Measurements from ENCODE around the gene SLC25A30.
"Not testable (repeated sequence)": the region's sequence is repeated elsewhere in the genome, so short reads cannot be mapped to it uniquely, and the experiment has no call there.

SLC25A30 gene

DNA sequence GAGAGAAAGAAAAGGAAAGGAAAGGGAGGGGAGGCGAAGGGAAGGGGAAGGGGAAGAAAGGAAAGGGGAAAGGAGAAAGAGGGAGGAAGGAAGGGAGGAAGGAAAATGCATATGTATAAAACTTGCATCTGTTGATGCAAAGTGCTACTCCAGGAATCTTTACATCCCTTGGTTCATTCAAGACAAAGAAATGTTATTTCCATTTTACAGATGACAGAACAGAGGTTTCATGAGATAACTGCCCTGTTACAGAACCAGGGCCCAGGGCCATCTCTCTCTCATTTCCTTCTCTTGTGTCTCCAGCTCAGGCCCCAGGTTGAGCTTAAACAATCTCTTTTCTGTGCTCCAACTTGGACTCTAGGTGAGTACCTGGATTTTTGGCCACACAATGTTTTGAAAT is 1.8 kb upstream of the SLC25A30 start:
- Histone ChIP-seq H3K4me2 (ENCODE audit: insufficient read depth, low read length) (no peak overlapping the region), H2AFZ (ENCODE audit: low read depth, low read length) (no peak overlapping the region), H3K79me2 (ENCODE audit: insufficient read depth, low read length) (peaks cover under 1% of the 10 kb centered on the region; the same call in 1 of the 2 replicates), H3K9ac (ENCODE audit: low read depth, low read length) (no peak overlapping the region), H3K9me3 (ENCODE audit: insufficient read depth, low read length, severe bottlenecking) (no peaks in the 10 kb centered on the region), H3K4me1 (ENCODE audit: insufficient read depth, low read length) (peaks cover 30% of the 10 kb centered on the region), H3K36me3 (ENCODE audit: insufficient read depth, low read length) (no peaks in the 10 kb centered on the region), H3K27ac (ENCODE audit: low read length) (no peak overlapping the region), H3K27me3 (ENCODE audit: insufficient read depth, low read length, poor library complexity) (peaks cover 5% of the 10 kb centered on the region), H3K4me3 (ENCODE audit: low read depth in 1 of 2, low read length in 2 of 2) (no peak overlapping the region), H4K20me1 (ENCODE audit: insufficient read depth, low read length) (no peaks in the 10 kb centered on the region)
- ATAC-seq (ENCODE audit: insufficient read depth, low read depth) (no peak), DNase-seq (no peak)
- TF ChIP-seq CTCF (IDR thresholded peaks at IDR 0.05; ENCODE audit: borderline replicate concordance, extremely low read depth, low read length, poor library complexity, severe bottlenecking): no peak

DNA sequence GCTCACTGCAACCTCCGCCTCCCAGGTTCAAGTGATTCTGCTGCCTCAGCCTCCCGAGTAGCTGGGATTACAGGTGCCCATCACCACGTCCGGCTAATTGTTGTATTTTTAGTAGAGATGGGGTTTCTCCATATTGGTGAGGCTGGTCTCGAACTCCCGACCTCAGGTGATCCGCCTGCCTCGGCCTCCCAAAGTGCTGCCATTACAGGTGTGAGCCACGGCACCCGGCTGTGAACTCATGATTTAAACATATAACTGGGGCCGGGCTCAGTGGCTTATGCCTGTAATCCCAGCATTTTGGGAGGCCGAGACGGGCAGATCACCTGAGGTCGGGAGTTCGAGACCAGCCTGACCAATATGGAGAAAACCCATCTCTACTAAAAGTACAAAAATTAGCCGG is 1.2 kb upstream of the SLC25A30 start:
- H3K9ac ChIP-seq (ENCODE audit: low read depth, low read length); H3K79me2 ChIP-seq (ENCODE audit: insufficient read depth, low read length); ATAC-seq (ENCODE audit: insufficient read depth, low read depth); H3K4me2 ChIP-seq (ENCODE audit: insufficient read depth, low read length); DNase-seq; H3K27me3 ChIP-seq (ENCODE audit: insufficient read depth, low read length, poor library complexity); H4K20me1 ChIP-seq (ENCODE audit: insufficient read depth, low read length); H2AFZ ChIP-seq (ENCODE audit: low read depth, low read length); H3K4me3 ChIP-seq (ENCODE audit: low read depth in 1 of 2, low read length in 2 of 2); H3K27ac ChIP-seq (ENCODE audit: low read length); H3K36me3 ChIP-seq (ENCODE audit: insufficient read depth, low read length); H3K9me3 ChIP-seq (ENCODE audit: insufficient read depth, low read length, severe bottlenecking): not testable (repeated sequence)
- H3K4me1 ChIP-seq (ENCODE audit: insufficient read depth, low read length): peaks cover 30% of the 10 kb centered on the region

DNA sequence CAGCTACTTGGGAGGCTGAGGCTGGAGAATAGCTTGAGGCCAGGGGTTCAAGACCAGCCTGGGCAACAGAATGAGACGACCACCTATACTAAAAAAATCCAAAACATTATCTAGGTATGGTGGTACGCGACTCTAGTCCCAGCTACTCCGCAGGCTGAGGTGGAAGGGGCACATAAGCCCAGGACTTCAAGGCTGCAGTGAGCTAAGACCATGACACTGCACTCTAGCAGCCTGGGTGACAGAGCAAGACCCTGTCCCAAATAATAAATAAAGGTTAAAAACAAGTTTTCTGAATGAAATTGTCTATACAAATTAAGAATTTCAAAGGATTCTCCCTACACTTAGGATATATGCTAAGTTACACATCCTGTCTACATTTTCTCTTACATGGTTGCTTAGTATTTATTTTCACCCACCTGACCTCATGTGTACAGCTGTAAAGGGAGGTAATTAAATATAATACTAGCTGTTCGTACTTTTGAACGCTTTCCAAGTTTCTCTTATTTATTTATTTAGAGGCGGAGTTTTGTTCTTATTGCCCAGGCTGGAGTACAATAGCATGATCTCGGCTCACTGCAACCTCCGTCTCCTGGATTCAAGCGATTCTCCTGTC is 1.6 kb downstream of the SLC25A30 start:
- no peaks in the 10 kb centered on the region for H3K9me3 ChIP-seq (ENCODE audit: insufficient read depth, low read length, severe bottlenecking)
- ATAC-seq (ENCODE audit: insufficient read depth, low read depth) (no peak), DNase-seq (no peak)
- peaks cover 30% of the 10 kb centered on the region for H3K4me1 ChIP-seq (ENCODE audit: insufficient read depth, low read length)
- peak overlapping the region; percentile 56 to 89 for H3K4me3 ChIP-seq (ENCODE audit: low read depth in 1 of 2, low read length in 2 of 2)
- H3K27me3 ChIP-seq (ENCODE audit: insufficient read depth, low read length, poor library complexity): peaks cover 5% of the 10 kb centered on the region
- peak overlapping the region; percentile 98 for H3K4me2 ChIP-seq (ENCODE audit: insufficient read depth, low read length)
- peaks cover 4% of the 10 kb centered on the region; the same call in 1 of the 2 replicates for H3K79me2 ChIP-seq (ENCODE audit: insufficient read depth, low read length)
- H3K27ac ChIP-seq (ENCODE audit: low read length): peak overlapping the region; percentile 72
- peak overlapping the region; percentile 68 for H3K9ac ChIP-seq (ENCODE audit: low read depth, low read length)
- peak overlapping the region; percentile 86 for H2AFZ ChIP-seq (ENCODE audit: low read depth, low read length)
- H3K36me3 ChIP-seq (ENCODE audit: insufficient read depth, low read length): no peaks in the 10 kb centered on the region
- TF ChIP-seq EZH2 (IDR thresholded peaks at IDR 0.05; ENCODE audit: borderline replicate concordance, low read depth, low read length, severe bottlenecking) (no peak), CTCF (IDR thresholded peaks at IDR 0.05; ENCODE audit: borderline replicate concordance, extremely low read depth, low read length, poor library complexity, severe bottlenecking) (no peak)
- no peaks in the 10 kb centered on the region for H4K20me1 ChIP-seq (ENCODE audit: insufficient read depth, low read length)

- no peak overlapping the region for H3K27ac ChIP-seq (ENCODE audit: low read length)
- peaks cover 5% of the 10 kb centered on the region for H3K27me3 ChIP-seq (ENCODE audit: insufficient read depth, low read length, poor library complexity)
- H3K9ac ChIP-seq (ENCODE audit: low read depth, low read length): no peak overlapping the region
- H3K79me2 ChIP-seq (ENCODE audit: insufficient read depth, low read length): peaks cover 4% of the 10 kb centered on the region; the same call in 1 of the 2 replicates
- H4K20me1 ChIP-seq (ENCODE audit: insufficient read depth, low read length): no peaks in the 10 kb centered on the region
- H3K4me1 ChIP-seq (ENCODE audit: insufficient read depth, low read length): peaks cover 30% of the 10 kb centered on the region
- ATAC-seq (ENCODE audit: insufficient read depth, low read depth): no peak
- H3K9me3 ChIP-seq (ENCODE audit: insufficient read depth, low read length, severe bottlenecking): no peaks in the 10 kb centered on the region
- no peaks in the 10 kb centered on the region for H3K36me3 ChIP-seq (ENCODE audit: insufficient read depth, low read length)
- no peak overlapping the region for H3K4me3 ChIP-seq (ENCODE audit: low read depth in 1 of 2, low read length in 2 of 2)
- no peak overlapping the region for H2AFZ ChIP-seq (ENCODE audit: low read depth, low read length)
- H3K4me2 ChIP-seq (ENCODE audit: insufficient read depth, low read length): no peak overlapping the region; the same call in 1 of the 2 replicates
- TF ChIP-seq CTCF (IDR thresholded peaks at IDR 0.05; ENCODE audit: borderline replicate concordance, extremely low read depth, low read length, poor library complexity, severe bottlenecking) (no peak), EZH2 (IDR thresholded peaks at IDR 0.05; ENCODE audit: borderline replicate concordance, low read depth, low read length, severe bottlenecking) (no peak)
- DNase-seq: no peak
Observed at GRCh38 chr13:45415112-45415511, 3.1 kb downstream of the SLC25A30 start.
